ENCODE measurements around the gene POPDC3.
A peak's percentile ranks its signal among the peaks of the same experiment; 100 is the strongest.

Gene POPDC3

DNA sequence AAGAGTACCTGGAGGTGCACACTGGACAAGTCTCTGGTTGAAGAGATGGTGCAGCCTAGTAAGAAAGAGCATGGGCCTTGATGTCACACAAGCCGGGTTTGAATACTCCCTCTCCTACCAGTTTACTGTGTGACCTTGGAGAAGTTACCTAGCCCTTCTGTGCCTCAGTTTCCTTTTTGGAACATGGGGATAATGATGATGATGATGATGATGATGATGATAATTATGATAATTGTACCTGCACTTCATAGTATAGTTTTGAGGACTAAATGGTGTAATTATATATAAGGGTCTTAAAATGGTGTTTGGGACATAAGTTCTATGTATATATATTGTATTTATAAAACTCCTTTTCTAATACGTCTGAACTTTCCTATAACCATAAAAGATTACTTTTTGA is 41.7 kb downstream of the POPDC3 start:
- ATAC-seq (no peak), DNase-seq (no peak)

DNA sequence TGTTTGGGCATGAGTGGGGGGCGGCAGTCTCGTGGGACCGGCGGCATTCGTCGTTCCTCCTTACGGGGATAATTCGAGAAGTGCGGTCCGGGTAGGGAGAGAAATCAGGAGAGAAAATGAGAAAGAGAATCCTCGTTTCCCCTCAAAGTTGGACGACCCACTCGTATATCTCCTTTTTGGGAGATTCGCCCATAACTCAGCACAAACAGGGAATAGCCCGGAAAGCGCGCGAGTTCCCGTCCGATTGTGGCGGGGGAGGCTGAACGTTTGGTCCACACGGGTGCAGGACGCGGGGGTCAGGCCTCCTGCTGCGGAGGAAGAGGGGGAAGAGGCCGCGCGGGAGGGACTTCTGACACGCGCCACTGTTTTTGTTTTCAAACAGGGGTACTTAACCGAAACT is 42.4 kb downstream of the POPDC3 start:
- DNase-seq (no peak), ATAC-seq (no peak)

DNA sequence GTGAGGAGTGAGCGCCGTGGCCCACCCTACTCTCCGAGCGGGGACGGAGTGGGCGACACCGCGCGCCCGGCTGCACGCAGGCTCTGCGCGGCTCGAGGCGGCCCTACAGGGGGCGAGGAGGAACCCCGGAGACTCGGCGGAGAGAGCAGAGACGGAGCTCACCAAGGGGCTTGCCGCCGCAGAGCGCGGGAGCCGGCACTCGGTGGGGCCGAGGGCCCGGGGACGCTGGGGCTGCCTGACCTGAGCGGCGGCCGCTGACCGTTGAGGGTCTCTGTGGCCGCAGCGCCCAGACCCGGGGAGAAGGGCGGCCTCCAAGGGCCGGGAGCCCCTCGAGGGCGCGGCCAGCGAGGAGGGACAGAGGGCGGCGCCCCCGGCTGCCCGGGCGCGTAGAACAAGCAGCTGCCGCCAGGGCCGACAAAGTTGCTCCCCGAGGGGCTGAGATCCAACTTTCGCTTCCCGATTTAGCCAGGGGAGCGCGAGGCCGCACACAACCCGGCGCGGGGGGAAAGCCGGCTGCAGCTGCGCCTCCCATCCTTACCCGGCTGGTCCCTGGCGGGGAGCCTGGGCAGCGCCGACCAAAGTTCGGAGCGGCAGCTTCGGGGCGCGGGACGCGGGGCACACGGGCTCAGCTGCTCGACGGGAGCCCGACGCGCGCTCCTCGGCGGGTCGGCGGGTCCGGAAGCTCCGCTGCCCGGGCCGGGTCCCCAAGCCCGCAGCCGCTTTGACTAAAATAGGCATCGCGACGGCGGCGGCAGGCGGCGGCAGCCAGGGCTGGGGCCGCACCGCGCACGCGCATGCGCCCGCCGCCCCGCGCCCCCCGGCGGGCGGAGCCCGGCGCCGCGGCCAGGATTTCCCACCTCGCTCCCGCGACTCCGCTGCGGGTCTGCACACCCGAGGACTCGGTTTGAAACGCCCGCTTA is 43.1 kb downstream of the POPDC3 start:
- peak; percentile 39 for DNase-seq
- ATAC-seq: peak; percentile 68

DNA sequence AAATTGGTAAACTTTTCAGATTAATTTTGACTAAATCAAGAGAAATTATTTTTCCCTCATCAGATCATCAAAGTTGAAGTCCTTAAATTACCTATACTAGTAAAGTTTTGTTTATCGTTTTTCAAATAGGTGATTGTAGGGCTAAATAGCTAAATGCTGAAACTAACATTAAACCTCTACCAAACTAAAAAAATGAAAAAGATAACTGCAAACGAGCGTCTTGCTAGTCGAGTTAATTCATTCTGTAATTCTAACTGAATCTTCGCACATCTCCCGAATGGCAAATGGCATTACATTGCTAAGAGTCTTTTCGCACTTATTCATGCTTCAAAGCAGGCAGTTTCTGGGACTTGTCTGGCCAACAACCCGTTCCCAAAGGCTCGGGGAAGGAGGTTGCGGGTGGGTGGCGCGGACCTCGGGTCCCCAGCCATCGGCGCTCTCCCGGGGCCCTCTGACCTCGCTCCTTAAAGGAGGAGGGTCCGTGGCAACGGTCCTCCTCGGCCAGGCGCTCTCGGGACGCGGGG is 43.8 kb downstream of the POPDC3 start:
- DNase-seq (no peak), ATAC-seq (no peak)

DNA sequence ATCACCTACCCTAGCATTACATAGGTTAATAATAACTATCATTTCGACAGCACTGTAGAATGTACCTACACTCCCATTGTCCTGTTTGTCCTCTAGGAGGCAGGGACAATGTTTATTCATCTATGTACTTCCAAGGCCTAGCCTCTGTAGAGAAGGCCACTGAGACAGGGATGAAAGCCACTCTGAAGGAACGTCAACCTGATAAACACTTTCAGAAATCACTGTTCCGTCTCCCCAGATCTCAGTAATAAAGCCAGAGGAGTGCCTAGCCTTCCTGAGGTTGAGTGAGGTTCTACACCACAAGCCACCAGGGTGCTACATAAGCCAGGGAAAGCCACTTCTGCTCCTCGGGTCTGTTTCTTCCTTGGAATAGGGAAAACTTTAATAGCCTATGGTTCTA is 44.8 kb downstream of the POPDC3 start:
- ATAC-seq (no peak), DNase-seq (no peak)

DNA sequence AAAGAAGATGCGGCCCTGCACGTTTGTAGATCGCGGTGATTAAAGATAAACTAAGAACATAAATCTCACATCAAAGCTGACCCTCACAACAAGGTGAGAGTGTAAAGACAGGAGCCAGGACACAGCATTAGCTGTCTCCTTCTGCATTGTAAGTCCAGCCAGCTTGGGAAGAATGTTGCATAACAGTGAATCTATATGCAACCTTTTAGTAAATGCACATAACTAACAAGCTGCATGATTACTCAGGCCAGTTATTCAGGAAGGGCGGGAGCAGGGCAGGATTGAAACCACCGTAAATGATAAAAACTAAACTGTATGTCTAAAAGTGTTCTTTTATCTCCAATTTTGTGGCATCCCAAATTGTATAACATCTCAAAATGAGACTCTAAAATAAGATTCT is 57.1 kb downstream of the POPDC3 start:
- no peak for DNase-seq
- ATAC-seq: no peak

DNA sequence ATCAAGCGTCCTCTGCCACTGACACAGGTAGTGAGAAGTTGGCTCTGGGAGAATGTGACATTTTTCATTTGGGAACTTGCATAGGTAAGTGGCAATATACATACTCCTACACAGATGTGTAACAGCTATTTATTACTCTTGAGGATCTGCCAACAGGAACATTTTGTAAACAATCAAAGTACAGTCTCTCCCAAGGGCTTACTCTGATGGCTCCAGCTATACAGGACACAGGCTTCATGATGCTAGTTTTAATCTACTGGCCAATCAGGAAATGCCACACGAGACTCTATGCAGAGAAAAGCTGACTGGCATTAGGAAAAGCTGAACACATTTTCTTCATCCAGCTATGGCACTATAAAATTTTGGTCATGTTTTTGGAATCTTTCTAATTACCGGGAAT is 57.8 kb downstream of the POPDC3 start:
- DNase-seq (no peak), ATAC-seq (no peak)

DNA sequence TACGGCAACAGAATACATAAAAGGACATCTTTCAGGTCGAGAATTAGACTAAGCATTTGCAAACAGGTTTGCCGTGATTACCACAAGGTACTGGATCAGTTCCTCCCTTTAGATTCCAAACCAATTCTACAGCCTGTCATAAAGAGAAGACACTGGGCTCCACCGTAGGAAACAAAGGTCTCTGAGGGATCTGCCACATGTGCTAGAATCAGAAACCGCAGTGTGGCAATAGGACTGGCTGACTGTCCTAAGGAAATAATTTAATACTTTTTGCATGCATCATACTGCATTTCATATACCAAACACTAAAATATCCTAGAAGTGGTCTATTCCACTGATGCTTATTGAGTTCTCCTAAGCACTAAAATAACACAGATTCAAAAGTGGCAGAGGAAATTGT is 59.2 kb downstream of the POPDC3 start:
- ATAC-seq: no peak
- DNase-seq: no peak

DNA sequence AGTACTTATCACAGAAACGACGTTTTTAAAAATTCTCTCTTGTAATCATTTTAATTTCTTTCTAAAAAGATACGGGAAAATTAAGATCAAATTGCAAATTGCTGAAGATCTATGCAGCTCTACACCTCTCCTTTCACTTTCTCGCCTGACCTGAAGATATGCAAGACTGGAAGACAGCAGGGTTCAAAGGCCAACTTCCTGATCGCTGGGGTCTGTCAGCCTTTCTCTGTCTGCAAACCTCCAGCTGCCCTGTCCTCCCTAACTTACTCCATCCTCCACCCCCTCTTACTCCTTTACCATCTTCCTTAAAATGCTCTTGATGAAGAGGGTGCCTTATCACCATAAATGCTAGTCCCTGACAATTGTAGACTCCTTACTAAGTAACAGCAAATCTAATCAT is 63.7 kb downstream of the POPDC3 start:
- no peak for DNase-seq
- ATAC-seq: no peak

DNA sequence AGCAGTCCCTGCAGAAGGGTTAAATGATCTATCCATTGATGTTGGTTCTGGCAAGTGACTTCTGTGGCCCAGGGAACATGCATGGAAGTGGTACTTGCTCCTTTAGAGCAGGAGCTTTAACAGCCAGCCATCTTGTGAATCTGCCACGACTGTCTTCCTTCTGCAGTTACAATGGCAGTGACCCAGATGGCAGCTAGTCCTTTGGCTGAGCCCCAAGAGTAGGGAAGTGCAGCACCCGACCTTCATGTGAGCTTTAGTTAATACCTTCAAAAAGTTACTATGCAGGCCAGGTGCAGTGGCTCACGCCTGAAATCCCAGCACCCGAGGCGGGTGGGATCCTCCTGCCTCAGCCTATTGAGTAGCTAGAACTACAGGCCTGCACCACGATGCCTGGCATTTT is 66.4 kb downstream of the POPDC3 start:
- DNase-seq (no peak), ATAC-seq (no peak)

DNA sequence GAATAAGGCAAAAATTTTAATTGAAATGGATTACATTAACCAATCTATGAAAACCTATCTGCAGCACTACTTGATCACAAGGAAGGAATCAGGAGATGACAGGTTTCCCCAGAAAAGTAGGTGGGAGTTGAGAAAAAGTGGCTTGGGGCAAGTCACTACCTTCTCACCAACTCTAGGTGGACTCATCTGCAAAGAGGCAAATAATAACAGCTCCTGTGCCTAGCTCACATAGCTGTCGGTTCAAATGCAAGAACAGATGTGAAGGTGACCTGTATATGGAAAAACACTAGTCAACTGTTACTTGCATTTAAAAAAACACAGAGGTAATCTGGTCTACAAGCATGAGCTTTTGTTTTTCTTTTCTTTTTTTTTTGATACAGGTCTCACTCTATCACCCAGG is 67.2 kb downstream of the POPDC3 start:
- ATAC-seq (no peak), DNase-seq (no peak)

DNA sequence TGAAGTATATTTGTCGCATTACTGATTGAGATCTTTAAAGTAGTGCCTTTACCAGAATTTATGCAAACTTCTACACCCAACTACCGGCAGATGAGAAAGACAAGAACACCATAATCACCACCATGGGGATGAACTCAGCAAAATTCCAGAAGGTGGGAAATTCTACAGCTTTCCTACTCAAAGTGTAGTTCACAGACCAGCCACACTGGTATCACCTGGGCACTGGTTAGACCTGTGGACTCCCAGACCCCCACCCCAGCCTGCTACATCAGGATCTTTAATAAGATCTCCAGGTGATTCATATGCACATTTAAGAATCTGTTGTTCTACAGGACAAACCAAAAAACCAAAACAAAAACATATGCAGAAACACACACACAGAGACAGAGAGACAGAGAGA is 67.9 kb downstream of the POPDC3 start:
- ATAC-seq (no peak), DNase-seq (no peak)

DNA sequence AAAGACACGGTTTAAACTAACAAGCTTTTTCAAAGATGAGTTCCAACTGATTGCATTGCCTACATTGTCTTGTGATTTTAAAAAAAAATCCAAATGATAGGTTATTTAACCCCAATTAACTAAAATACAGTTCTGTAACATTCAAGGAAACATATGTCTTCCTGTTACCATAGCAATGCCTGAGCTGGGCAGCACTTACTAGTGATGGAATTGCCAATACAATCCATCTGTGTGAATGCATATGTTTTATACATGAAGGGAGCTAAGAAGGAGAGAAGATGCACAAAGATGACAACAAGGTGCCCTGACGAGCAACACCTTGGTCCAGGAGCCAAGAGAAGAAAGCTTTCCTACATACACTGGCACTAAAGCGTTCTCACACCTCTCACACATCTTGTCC is 68.7 kb downstream of the POPDC3 start:
- DNase-seq: no peak
- no peak for ATAC-seq

DNA sequence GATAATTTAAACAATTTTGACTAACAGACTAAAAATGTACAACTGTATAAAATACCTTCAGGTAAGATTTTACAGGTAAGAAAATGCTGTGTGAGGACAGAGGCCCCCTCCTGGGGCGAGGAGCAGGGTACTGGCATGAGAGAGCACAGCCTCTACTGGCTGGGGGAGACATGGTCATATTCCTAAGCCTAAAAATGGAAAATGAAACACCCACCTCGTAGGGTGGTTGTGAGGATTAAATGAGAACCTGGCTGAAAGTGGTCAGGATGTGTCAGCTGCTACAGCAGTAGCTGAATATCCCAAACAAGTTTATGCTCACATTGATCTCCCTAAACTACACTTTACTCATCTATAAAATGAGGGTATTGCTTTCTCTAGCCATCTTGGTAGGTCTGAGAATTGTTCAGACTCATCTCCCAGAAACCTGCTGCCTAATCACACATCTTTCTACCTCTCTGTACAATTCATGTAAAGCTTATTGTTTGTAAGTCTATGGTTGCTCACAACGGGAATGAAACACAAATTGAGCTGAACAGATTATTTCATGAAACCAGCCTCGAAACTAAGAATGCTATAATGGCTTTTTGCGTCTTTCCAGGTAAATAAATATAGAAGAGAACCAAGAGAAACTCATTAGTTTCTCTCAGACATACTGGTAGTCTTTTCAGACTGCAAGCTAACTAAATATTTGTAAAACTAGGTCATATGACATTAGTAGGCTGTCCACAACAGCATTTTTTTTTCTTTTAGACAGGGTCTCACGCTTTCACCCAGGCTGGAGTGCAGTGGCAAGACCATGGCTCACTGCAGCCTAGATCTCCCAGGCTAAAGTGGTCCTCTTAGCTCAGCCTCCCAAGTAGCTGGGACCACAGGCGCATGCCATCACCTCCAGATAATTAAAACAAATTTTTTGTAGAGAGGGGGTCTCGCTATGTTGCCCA is 69.6 kb downstream of the POPDC3 start:
- no peak for DNase-seq
- no peak for ATAC-seq

DNA sequence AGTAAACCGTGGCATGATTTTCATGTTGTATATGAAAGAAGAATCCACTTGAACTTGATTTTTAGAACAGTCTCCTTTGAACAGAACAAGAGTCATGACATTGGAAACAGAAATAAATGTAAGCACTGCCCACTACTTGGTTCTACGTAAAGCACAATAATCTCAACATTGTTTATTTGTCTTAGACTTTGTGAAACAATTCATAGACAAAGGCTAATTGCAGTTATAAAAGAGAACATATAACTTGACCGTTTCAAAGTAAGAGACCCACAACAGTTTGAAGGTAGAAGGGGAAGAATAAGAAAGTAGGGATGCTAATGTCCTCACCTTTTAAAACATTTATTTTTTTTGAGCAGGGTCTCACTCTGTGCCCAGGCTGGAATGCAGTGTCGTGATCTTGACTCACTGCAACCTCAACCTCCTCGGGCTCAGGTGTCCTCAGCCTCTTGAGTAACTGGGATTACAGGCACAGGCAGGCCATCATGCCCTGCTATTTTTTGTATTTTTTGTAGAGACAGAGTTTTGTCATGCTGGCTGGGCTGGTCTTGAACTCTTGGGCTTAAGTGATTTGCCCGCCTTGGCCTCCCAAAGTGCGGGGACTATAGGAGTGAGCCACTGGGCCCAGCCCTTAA is 71.1 kb downstream of the POPDC3 start:
- DNase-seq (no peak), ATAC-seq (no peak)
